Testis (tissue), 2 donors: ENCODE measurements around the gene ACOX1.

Source experiments
- POLR2A ChIP-seq: fragments of 450-650 bp; IDR thresholded peaks from one replicate; pipeline ENCODE4 v1.6.1; 2017; ENCODE audit warnings: antibody characterized with exemption, mild to moderate bottlenecking, moderate library complexity
- TF ChIP-seq, protein P1 (sequence below), 3 experiments: fragments of 450-650 bp in 2 of 3; fragments of 200-600 bp in 1 of 3; sonication (generic) in 1 of 3; IDR thresholded peaks; one replicate each; pipeline ENCODE4 v1.5.1; 2016 to 2019; ENCODE audit warnings: antibody characterized with exemption in 3 of 3, mild to moderate bottlenecking in 2 of 3, moderate library complexity in 1 of 3

DNA sequence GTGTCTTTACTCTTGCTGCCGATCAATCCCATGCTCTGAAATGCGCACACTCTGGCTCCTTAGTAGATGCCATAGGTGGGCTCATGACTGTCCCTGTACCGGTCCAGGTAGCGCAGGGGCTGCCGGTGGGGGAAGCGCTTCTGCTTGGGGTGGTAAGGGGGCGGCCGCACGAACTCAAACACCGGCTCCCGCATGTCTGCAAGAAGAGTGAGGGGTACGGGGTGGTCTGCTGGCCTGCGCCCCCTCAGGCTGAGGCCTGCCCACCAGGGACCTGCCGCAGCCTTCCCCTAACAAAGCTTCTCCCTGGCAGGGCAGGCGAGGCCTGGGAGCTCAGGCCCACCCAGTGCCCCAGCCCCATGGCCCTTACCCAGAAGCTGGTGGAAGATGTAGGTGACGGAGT is 80.2 kb downstream of the ACOX1 start:
- TF ChIP-seq, protein P1, sequence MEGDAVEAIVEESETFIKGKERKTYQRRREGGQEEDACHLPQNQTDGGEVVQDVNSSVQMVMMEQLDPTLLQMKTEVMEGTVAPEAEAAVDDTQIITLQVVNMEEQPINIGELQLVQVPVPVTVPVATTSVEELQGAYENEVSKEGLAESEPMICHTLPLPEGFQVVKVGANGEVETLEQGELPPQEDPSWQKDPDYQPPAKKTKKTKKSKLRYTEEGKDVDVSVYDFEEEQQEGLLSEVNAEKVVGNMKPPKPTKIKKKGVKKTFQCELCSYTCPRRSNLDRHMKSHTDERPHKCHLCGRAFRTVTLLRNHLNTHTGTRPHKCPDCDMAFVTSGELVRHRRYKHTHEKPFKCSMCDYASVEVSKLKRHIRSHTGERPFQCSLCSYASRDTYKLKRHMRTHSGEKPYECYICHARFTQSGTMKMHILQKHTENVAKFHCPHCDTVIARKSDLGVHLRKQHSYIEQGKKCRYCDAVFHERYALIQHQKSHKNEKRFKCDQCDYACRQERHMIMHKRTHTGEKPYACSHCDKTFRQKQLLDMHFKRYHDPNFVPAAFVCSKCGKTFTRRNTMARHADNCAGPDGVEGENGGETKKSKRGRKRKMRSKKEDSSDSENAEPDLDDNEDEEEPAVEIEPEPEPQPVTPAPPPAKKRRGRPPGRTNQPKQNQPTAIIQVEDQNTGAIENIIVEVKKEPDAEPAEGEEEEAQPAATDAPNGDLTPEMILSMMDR (IDR thresholded peaks at IDR 0.05) = no peak
- TF ChIP-seq POLR2A = no peak
